Measurements from ENCODE around the gene PNMA6F. TPM values are rescaled to one million over a fixed set of nuclear protein-coding genes. Genes with fewer than 3 reads are reported as not detected.

PNMA6F gene
- total and polyA plus RNA-seq, 5 donors from 2014 or later = not detected

- H3K4me3 Mint-ChIP-seq = peak overlapping the region; percentile 35 to 70 (median 52)
- Histone ChIP-seq H3K27ac (ENCODE audit: insufficient read depth, low read length, poor library complexity, severe bottlenecking) (no peak overlapping the region), H3K4me1 (ENCODE audit: control insufficient read depth, insufficient read depth, low read length, poor library complexity, severe bottlenecking) (peaks cover 26% of the 10 kb centered on the region), H3K27me3 (ENCODE audit: control insufficient read depth, insufficient read depth, low read length) (no peaks in the 10 kb centered on the region), H3K4me3 (ENCODE audit: low read depth, low read length) (peak overlapping the region; percentile 41), H3K9me3 (ENCODE audit: control insufficient read depth in 2 of 2, low read length in 2 of 2) (no peaks in the 10 kb centered on the region), H3K36me3 (ENCODE audit: control insufficient read depth, insufficient read depth, low read length) (peaks cover 40% of the 10 kb centered on the region)
- DNase-seq (peak in 1 of 3 donors; percentile 79), ATAC-seq (ENCODE audit: low read depth in 2 of 2) (peak; percentile 86 to 91)
- H3K27ac Mint-ChIP-seq = peak overlapping the region; percentile 47 to 94 (median 89)
- H3K4me1 Mint-ChIP-seq = peaks cover 8 to 69% (median 48%) of the 10 kb centered on the region in 4 donors
- H3K36me3 Mint-ChIP-seq = peaks cover 26% of the 10 kb centered on the region
- peaks cover 0 to 2% (median 0%) of the 10 kb centered on the region in 7 donors for H3K9me3 Mint-ChIP-seq
- H3K27me3 Mint-ChIP-seq = no peaks in the 10 kb centered on the region
These were observed 21.4 kb upstream of the PNMA6F start for GRCh38 chrX:153342762-153343558.

- no peak overlapping the region for H3K4me3 Mint-ChIP-seq
- no peak overlapping the region for H3K4me3 ChIP-seq (ENCODE audit: low read depth, low read length)
- no peak overlapping the region for H3K27ac Mint-ChIP-seq
- no peaks in the 10 kb centered on the region for H3K27me3 ChIP-seq (ENCODE audit: control insufficient read depth, insufficient read depth, low read length)
- no peaks in the 10 kb centered on the region for H3K9me3 ChIP-seq (ENCODE audit: control insufficient read depth in 2 of 2, low read length in 2 of 2)
- peaks cover 54% of the 10 kb centered on the region for H3K4me1 ChIP-seq (ENCODE audit: control insufficient read depth, insufficient read depth, low read length, poor library complexity, severe bottlenecking)
- DNase-seq = no peak
- peaks cover 0 to 2% (median 0%) of the 10 kb centered on the region in 7 donors for H3K9me3 Mint-ChIP-seq
- no peak for ATAC-seq (ENCODE audit: low read depth in 2 of 2)
- H3K36me3 Mint-ChIP-seq = peaks cover 22% of the 10 kb centered on the region
- peaks cover 5% of the 10 kb centered on the region for H3K27me3 Mint-ChIP-seq
- peaks cover 14 to 94% (median 67%) of the 10 kb centered on the region in 4 donors for H3K4me1 Mint-ChIP-seq
- H3K27ac ChIP-seq (ENCODE audit: insufficient read depth, low read length, poor library complexity, severe bottlenecking) = no peak overlapping the region
- H3K36me3 ChIP-seq (ENCODE audit: control insufficient read depth, insufficient read depth, low read length) = peaks cover 23% of the 10 kb centered on the region
These were observed 18.5 kb upstream of the PNMA6F start for GRCh38 chrX:153340111-153340510.

GRCh38 chrX:153339662-153340061 is 18.1 kb upstream of the PNMA6F start:
- Histone ChIP-seq H3K36me3 (ENCODE audit: control insufficient read depth, insufficient read depth, low read length) (peaks cover 20% of the 10 kb centered on the region), H3K27ac (ENCODE audit: insufficient read depth, low read length, poor library complexity, severe bottlenecking) (no peak overlapping the region), H3K27me3 (ENCODE audit: control insufficient read depth, insufficient read depth, low read length) (no peaks in the 10 kb centered on the region), H3K4me3 (ENCODE audit: low read depth, low read length) (no peak overlapping the region), H3K4me1 (ENCODE audit: control insufficient read depth, insufficient read depth, low read length, poor library complexity, severe bottlenecking) (peaks cover 58% of the 10 kb centered on the region), H3K9me3 (ENCODE audit: control insufficient read depth in 2 of 2, low read length in 2 of 2) (no peaks in the 10 kb centered on the region)
- peaks cover 14 to 93% (median 66%) of the 10 kb centered on the region in 4 donors for H3K4me1 Mint-ChIP-seq
- H3K27me3 Mint-ChIP-seq = peaks cover 5% of the 10 kb centered on the region
- peaks cover 20% of the 10 kb centered on the region for H3K36me3 Mint-ChIP-seq
- H3K27ac Mint-ChIP-seq = no peak overlapping the region
- H3K9me3 Mint-ChIP-seq = peaks cover 0 to 2% (median 0%) of the 10 kb centered on the region in 7 donors
- ATAC-seq (ENCODE audit: low read depth in 2 of 2) (no peak), DNase-seq (no peak)
- no peak overlapping the region for H3K4me3 Mint-ChIP-seq

- DNase-seq = peak in 1 of 3 donors; percentile 37
- H3K36me3 ChIP-seq (ENCODE audit: control insufficient read depth, insufficient read depth, low read length) = peaks cover 12% of the 10 kb centered on the region
- Mint-ChIP-seq H3K9me3 (peaks cover 0 to 2% (median 0%) of the 10 kb centered on the region in 7 donors), H3K4me3 (peak overlapping the region; percentile 48 to 73 (median 68)), H3K4me1 (peaks cover 14 to 87% (median 63%) of the 10 kb centered on the region in 4 donors), H3K27ac (peak overlapping the region in 2 of 3 donors; percentile 0 to 96), H3K36me3 (peaks cover 20% of the 10 kb centered on the region), H3K27me3 (peaks cover 5% of the 10 kb centered on the region)
- no peak overlapping the region for H3K27ac ChIP-seq (ENCODE audit: insufficient read depth, low read length, poor library complexity, severe bottlenecking)
- no peaks in the 10 kb centered on the region for H3K9me3 ChIP-seq (ENCODE audit: control insufficient read depth in 2 of 2, low read length in 2 of 2)
- peaks cover 55% of the 10 kb centered on the region for H3K4me1 ChIP-seq (ENCODE audit: control insufficient read depth, insufficient read depth, low read length, poor library complexity, severe bottlenecking)
- H3K27me3 ChIP-seq (ENCODE audit: control insufficient read depth, insufficient read depth, low read length) = no peaks in the 10 kb centered on the region
- peak overlapping the region; percentile 41 for H3K4me3 ChIP-seq (ENCODE audit: low read depth, low read length)
- no peak for ATAC-seq (ENCODE audit: low read depth in 2 of 2)
These were observed 17.3 kb upstream of the PNMA6F start for GRCh38 chrX:153338836-153339235.

- Mint-ChIP-seq H3K36me3 (peaks cover 17% of the 10 kb centered on the region), H3K27me3 (peaks cover 5% of the 10 kb centered on the region), H3K4me1 (peaks cover 14 to 73% (median 48%) of the 10 kb centered on the region in 4 donors), H3K4me3 (peak overlapping the region; percentile 3 to 89 (median 70)), H3K9me3 (peaks cover 0 to 2% (median 0%) of the 10 kb centered on the region in 7 donors), H3K27ac (peak overlapping the region in 2 of 3 donors; percentile 38 to 83)
- H3K36me3 ChIP-seq (ENCODE audit: control insufficient read depth, insufficient read depth, low read length) = peaks cover 12% of the 10 kb centered on the region
- peak overlapping the region; percentile 55 for H3K4me3 ChIP-seq (ENCODE audit: low read depth, low read length)
- DNase-seq (no peak), ATAC-seq (ENCODE audit: low read depth in 2 of 2) (no peak)
- no peaks in the 10 kb centered on the region for H3K9me3 ChIP-seq (ENCODE audit: control insufficient read depth in 2 of 2, low read length in 2 of 2)
- H3K27me3 ChIP-seq (ENCODE audit: control insufficient read depth, insufficient read depth, low read length) = no peaks in the 10 kb centered on the region
- peaks cover 43% of the 10 kb centered on the region for H3K4me1 ChIP-seq (ENCODE audit: control insufficient read depth, insufficient read depth, low read length, poor library complexity, severe bottlenecking)
- H3K27ac ChIP-seq (ENCODE audit: insufficient read depth, low read length, poor library complexity, severe bottlenecking) = no peak overlapping the region
These were observed 15.4 kb upstream of the PNMA6F start for GRCh38 chrX:153336988-153337387.

- H3K4me3 ChIP-seq (ENCODE audit: low read depth, low read length) = peak overlapping the region; percentile 55
- no peak overlapping the region for H3K27ac ChIP-seq (ENCODE audit: insufficient read depth, low read length, poor library complexity, severe bottlenecking)
- H3K36me3 ChIP-seq (ENCODE audit: control insufficient read depth, insufficient read depth, low read length) = peaks cover 8% of the 10 kb centered on the region
- H3K9me3 Mint-ChIP-seq = peaks cover 0 to 2% (median 0%) of the 10 kb centered on the region in 7 donors
- H3K36me3 Mint-ChIP-seq = peaks cover 10% of the 10 kb centered on the region
- H3K9me3 ChIP-seq (ENCODE audit: control insufficient read depth in 2 of 2, low read length in 2 of 2) = no peaks in the 10 kb centered on the region
- ATAC-seq (ENCODE audit: low read depth in 2 of 2) (no peak), DNase-seq (peak in 1 of 3 donors; percentile 41)
- peaks cover 43% of the 10 kb centered on the region for H3K4me1 ChIP-seq (ENCODE audit: control insufficient read depth, insufficient read depth, low read length, poor library complexity, severe bottlenecking)
- H3K27ac Mint-ChIP-seq = peak overlapping the region; percentile 38 to 83 (median 83)
- H3K27me3 ChIP-seq (ENCODE audit: control insufficient read depth, insufficient read depth, low read length) = no peaks in the 10 kb centered on the region
- H3K4me3 Mint-ChIP-seq = peak overlapping the region; percentile 65 to 89 (median 74)
- H3K27me3 Mint-ChIP-seq = peaks cover 5% of the 10 kb centered on the region
- H3K4me1 Mint-ChIP-seq = peaks cover 12 to 67% (median 43%) of the 10 kb centered on the region in 4 donors
These were observed 14.7 kb upstream of the PNMA6F start for GRCh38 chrX:153336121-153336894.

GRCh38 chrX:153334654-153335295 is 13.2 kb upstream of the PNMA6F start:
- Histone ChIP-seq H3K27me3 (ENCODE audit: control insufficient read depth, insufficient read depth, low read length) (no peaks in the 10 kb centered on the region), H3K27ac (ENCODE audit: insufficient read depth, low read length, poor library complexity, severe bottlenecking) (peak overlapping the region; percentile 57), H3K36me3 (ENCODE audit: control insufficient read depth, insufficient read depth, low read length) (peaks cover 3% of the 10 kb centered on the region), H3K9me3 (ENCODE audit: control insufficient read depth in 2 of 2, low read length in 2 of 2) (no peaks in the 10 kb centered on the region), H3K4me1 (ENCODE audit: control insufficient read depth, insufficient read depth, low read length, poor library complexity, severe bottlenecking) (peaks cover 43% of the 10 kb centered on the region), H3K4me3 (ENCODE audit: low read depth, low read length) (peak overlapping the region; percentile 55)
- ATAC-seq (ENCODE audit: low read depth in 2 of 2) (no peak), DNase-seq (no peak)
- H3K9me3 Mint-ChIP-seq = peaks cover 0 to 2% (median 0%) of the 10 kb centered on the region in 7 donors
- peaks cover 5 to 53% (median 32%) of the 10 kb centered on the region in 4 donors for H3K4me1 Mint-ChIP-seq
- H3K27me3 Mint-ChIP-seq = peaks cover 5% of the 10 kb centered on the region
- H3K36me3 Mint-ChIP-seq = peaks cover 7% of the 10 kb centered on the region
- H3K27ac Mint-ChIP-seq = peak overlapping the region; percentile 52 to 83 (median 81)
- peak overlapping the region; percentile 65 to 89 (median 74) for H3K4me3 Mint-ChIP-seq
